Uterus (tissue), 4 donors: ENCODE results near the gene C17orf50. TPM values are rescaled to one million over a fixed set of nuclear protein-coding genes. Genes with fewer than 3 reads are reported as not detected.

Experiments used
- DNase-seq, 2 donors: peaks; one replicate each; pipeline ENCODE4 v3.0.0-alpha.2; 2019 to 2020
- H3K27ac ChIP-seq, 2 donors: fragments of 200-600 bp; sonication (generic); 1 replicate in 1 of 2; 2 replicates in 1 of 2; pipeline ENCODE4 v1.5.1; 2016 to 2018
- H3K27me3 ChIP-seq, 2 donors: fragments of 200-600 bp; sonication (generic); one replicate each; pipeline ENCODE4 v1.5.1; 2018 to 2019; ENCODE audit warnings: control low read depth in 1 of 2
- H3K36me3 ChIP-seq, 2 donors: fragments of 200-600 bp; sonication (generic); one replicate each; pipeline ENCODE4 v1.5.1; 2019; ENCODE audit warnings: control low read depth in 1 of 2
- H3K4me1 ChIP-seq, 2 donors: fragments of 200-600 bp; sonication (generic); one replicate each; pipeline ENCODE4 v1.5.1; 2018 to 2019; ENCODE audit warnings: control low read depth in 1 of 2
- H3K4me3 ChIP-seq, 2 donors: fragments of 200-600 bp; sonication (generic); 1 replicate in 1 of 2; 2 replicates in 1 of 2; pipeline ENCODE4 v1.5.1; 2018 to 2019; ENCODE audit warnings: mild to moderate bottlenecking in 1 of 2
- H3K9me3 ChIP-seq, 2 donors: fragments of 200-600 bp; sonication (generic); one replicate each; pipeline ENCODE4 v1.5.1; 2019; ENCODE audit warnings: control low read depth in 1 of 2
- POLR2A ChIP-seq, 2 donors: fragments of 450-650 bp; IDR thresholded peaks; one replicate each; pipeline ENCODE4 v1.6.1; 2016; ENCODE audit warnings: antibody characterized with exemption in 2 of 2, mild to moderate bottlenecking in 1 of 2, moderate library complexity in 1 of 2
- intact Hi-C: fragments of 100-400 bp; cut with DNase I; formaldehyde crosslinking; loops from one replicate; pipeline ENCODE4 v1.15.1; 2023; ENCODE audit warnings: low total_unique reads
- total RNA-seq, 4 donors: library from RNA; depleted of rRNA in 3 of 4; stranded (reverse); fragments of >200 nt in 3 of 4; gene quantifications; one replicate each; pipeline versions ENCODE4 v1.1.0 to v1.2.4, GENCODE V29; 2014 to 2023
- TF ChIP-seq, protein P1 (sequence below), 4 experiments: fragments of 200-600 bp in 2 of 4; fragments of 450-650 bp in 2 of 4; sonication (generic) in 2 of 4; IDR thresholded peaks; one replicate each; pipeline ENCODE4 v1.5.1; 2016 to 2019; ENCODE audit warnings: antibody characterized with exemption in 4 of 4, mild to moderate bottlenecking in 2 of 4, moderate library complexity in 1 of 4
- donor health status: DM: yes; HTN: yes; CAD: no.

C17orf50 gene
- total RNA-seq, 4 donors from 2014 or later = not detected

GRCh38 chr17:35733366-35733765 lies 27.3 kb upstream of the C17orf50 start:
- intact Hi-C loops = no loop called here
- no peak for DNase-seq
- Histone ChIP-seq H3K9me3 (no peaks in the 10 kb centered on the region), H3K4me3 (no peak overlapping the region), H3K27me3 (no peaks in the 10 kb centered on the region), H3K27ac (no peak overlapping the region), H3K4me1 (peaks cover 0 to 7% of the 10 kb centered on the region in 2 donors), H3K36me3 (no peaks in the 10 kb centered on the region)
- no peak for TF ChIP-seq POLR2A (IDR thresholded peaks at IDR 0.05)
- TF ChIP-seq, protein P1, sequence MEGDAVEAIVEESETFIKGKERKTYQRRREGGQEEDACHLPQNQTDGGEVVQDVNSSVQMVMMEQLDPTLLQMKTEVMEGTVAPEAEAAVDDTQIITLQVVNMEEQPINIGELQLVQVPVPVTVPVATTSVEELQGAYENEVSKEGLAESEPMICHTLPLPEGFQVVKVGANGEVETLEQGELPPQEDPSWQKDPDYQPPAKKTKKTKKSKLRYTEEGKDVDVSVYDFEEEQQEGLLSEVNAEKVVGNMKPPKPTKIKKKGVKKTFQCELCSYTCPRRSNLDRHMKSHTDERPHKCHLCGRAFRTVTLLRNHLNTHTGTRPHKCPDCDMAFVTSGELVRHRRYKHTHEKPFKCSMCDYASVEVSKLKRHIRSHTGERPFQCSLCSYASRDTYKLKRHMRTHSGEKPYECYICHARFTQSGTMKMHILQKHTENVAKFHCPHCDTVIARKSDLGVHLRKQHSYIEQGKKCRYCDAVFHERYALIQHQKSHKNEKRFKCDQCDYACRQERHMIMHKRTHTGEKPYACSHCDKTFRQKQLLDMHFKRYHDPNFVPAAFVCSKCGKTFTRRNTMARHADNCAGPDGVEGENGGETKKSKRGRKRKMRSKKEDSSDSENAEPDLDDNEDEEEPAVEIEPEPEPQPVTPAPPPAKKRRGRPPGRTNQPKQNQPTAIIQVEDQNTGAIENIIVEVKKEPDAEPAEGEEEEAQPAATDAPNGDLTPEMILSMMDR (IDR thresholded peaks at IDR 0.05) = no peak

- no peaks in the 10 kb centered on the region for H3K27me3 ChIP-seq
- H3K4me1 ChIP-seq = peaks cover 0 to 7% of the 10 kb centered on the region in 2 donors
- no peak overlapping the region for H3K27ac ChIP-seq
- no peak overlapping the region for H3K4me3 ChIP-seq
- TF ChIP-seq, protein P1 (IDR thresholded peaks at IDR 0.05) = no peak
- no peak for TF ChIP-seq POLR2A (IDR thresholded peaks at IDR 0.05)
- no peak for DNase-seq
- no peaks in the 10 kb centered on the region for H3K36me3 ChIP-seq
- H3K9me3 ChIP-seq = no peaks in the 10 kb centered on the region
- intact Hi-C loops = no loop called here
Observed at GRCh38 chr17:35734396-35734795, 26.3 kb upstream of the C17orf50 start.

DNA sequence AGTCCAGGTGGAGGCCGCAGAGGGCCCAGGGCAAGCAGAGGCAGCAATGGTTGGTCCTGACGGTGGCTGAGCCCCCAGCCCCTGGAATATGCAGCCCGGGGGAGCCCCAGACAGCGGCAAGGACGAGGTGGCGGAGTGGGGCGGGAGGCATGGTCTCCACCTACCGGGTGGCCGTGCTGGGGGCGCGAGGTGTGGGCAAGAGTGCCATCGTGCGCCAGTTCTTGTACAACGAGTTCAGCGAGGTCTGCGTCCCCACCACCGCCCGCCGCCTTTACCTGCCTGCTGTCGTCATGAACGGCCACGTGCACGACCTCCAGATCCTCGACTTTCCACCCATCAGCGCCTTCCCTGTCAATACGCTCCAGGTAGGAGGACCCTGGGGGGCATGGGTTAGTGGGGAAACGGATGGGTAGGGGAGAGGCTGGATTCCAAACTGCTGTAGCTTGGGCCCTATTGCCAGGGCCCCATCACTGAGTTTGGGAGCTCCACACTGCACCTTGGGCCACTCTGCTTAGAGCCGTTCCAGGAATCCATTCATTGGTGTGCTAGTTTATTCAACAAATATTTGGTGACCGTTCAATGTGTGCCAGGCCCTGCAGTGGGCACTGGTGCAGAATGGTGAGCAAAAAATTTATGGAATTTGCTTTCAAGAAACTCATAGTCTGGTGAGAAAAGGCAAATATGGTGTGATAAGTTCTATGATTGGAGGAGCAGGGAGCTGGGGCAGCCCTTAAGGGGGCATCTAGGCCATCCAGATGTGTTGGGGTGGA lies 25.5 kb upstream of the C17orf50 start:
- no peaks in the 10 kb centered on the region for H3K27me3 ChIP-seq
- intact Hi-C loops = no loop called here
- DNase-seq = no peak

DNA sequence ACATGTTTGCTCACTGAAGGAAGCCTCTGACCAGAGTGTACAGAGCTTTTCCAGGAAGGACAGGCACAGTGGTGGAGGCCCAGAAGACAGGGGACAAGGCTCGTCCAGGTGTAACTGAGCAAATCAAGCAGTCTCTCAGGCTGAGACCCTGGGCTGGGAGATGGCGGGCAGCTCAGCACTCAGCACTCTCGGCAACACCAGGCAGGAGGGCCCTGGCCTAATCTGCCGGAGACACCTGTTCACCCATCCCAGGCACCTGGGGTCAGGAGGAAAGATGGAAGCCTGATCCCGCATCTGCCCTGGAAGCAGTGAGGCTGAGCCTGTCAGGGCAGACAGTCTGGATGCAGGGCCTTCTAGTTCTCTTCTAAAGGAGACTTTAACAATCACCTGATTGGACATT lies 24.5 kb upstream of the C17orf50 start:
- intact Hi-C loops = no loop called here
- TF ChIP-seq, protein P1 (IDR thresholded peaks at IDR 0.05) = no peak
- TF ChIP-seq POLR2A (IDR thresholded peaks at IDR 0.05) = no peak
- no peak overlapping the region for H3K27ac ChIP-seq

More for the DNA sequence above, 25.5 kb upstream of the C17orf50 start:
- H3K36me3 ChIP-seq = no peaks in the 10 kb centered on the region
- H3K9me3 ChIP-seq = no peaks in the 10 kb centered on the region
- H3K27ac ChIP-seq = no peak overlapping the region
- no peak overlapping the region for H3K4me3 ChIP-seq
- TF ChIP-seq, protein P1 (IDR thresholded peaks at IDR 0.05) = no peak
- TF ChIP-seq POLR2A (IDR thresholded peaks at IDR 0.05) = no peak
- H3K4me1 ChIP-seq = peaks cover 0 to 7% of the 10 kb centered on the region in 2 donors

DNA sequence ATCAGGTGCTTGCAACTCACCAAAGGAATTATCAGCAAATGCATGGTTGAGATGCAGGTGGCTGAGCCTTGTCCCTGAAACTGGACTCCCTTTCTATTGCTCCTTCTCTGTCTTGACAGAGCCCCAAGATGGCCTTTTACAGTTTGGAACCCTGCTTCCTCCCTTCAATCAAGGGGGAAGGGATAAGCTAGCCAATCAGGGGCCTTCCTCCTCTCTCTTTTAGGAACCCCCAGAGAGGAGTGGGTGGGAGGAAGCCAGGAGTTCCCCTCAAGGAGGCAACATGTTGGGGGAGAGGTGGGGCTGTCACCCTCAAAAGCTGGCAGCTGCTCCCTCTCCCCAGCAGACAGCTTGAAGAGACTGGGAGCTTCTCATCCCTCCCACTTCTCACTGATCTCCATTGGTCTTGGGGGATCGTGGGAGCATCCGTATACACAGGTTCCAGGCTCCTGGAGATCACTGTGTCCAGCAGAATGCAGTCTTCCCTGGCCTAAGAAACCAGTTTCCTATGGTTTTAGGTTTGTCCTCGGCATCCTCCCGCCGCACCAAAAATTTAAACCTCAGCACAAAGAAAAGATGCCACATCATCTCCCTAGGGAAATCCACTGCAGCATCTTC lies 22.1 kb upstream of the C17orf50 start:
- intact Hi-C loops = no loop called here
- Histone ChIP-seq H3K4me1 (peaks cover 0 to 5% of the 10 kb centered on the region in 2 donors), H3K9me3 (no peaks in the 10 kb centered on the region), H3K36me3 (no peaks in the 10 kb centered on the region), H3K27ac (no peak overlapping the region), H3K27me3 (peaks cover 3 to 15% of the 10 kb centered on the region in 2 donors), H3K4me3 (no peak overlapping the region)
- no peak for TF ChIP-seq POLR2A (IDR thresholded peaks at IDR 0.05)
- TF ChIP-seq, protein P1 (IDR thresholded peaks at IDR 0.05) = no peak
- no peak for DNase-seq

More for the DNA sequence above, 24.5 kb upstream of the C17orf50 start:
- H3K36me3 ChIP-seq = no peaks in the 10 kb centered on the region
- H3K4me1 ChIP-seq = peaks cover 0 to 2% of the 10 kb centered on the region in 2 donors
- no peaks in the 10 kb centered on the region for H3K9me3 ChIP-seq
- H3K27me3 ChIP-seq = no peaks in the 10 kb centered on the region
- H3K4me3 ChIP-seq = no peak overlapping the region
- no peak for DNase-seq
